ENCODE data around the gene IFFO2. TPM values are rescaled to one million over a fixed set of nuclear protein-coding genes. Genes with fewer than 3 reads are reported as not detected.

The IFFO2 gene
- total and polyA plus RNA-seq, 2 donors (not counting 3 experiments of a cell fraction or from before 2014, with no cell fraction given) = 31.1 to 31.3 TPM

GRCh38 chr1:18955441-18956192, 859 bp downstream of the IFFO2 start:
- Histone ChIP-seq H3K9me3 (replicated peaks; ENCODE audit: control insufficient read depth, insufficient read depth, low read length) (no peaks in the 10 kb centered on the region), H3K4me3 (replicated peaks in 1 of 3; ENCODE audit: insufficient read depth in 1 of 3, low read depth in 1 of 3, low read length in 3 of 3) (peak overlapping the region; percentile 84 to 89 (median 86)), H3K27me3 (ENCODE audit: control insufficient read depth in 2 of 2, insufficient read depth in 2 of 2, low read length in 2 of 2) (peaks cover 4 to 9% of the 10 kb centered on the region in 2 experiments), H3K9ac (replicated peaks; ENCODE audit: extremely low read depth, insufficient read depth, low read length) (peak overlapping the region; percentile 84), H3K27ac (ENCODE audit: insufficient read depth, low read depth, low read length) (peak overlapping the region; percentile 82), H3K4me1 (ENCODE audit: control insufficient read depth, extremely low read depth, insufficient read depth, low read length) (peaks cover 33% of the 10 kb centered on the region), H3K4me2 (ENCODE audit: insufficient read depth, low read length) (peak overlapping the region; percentile 94), H3K36me3 (ENCODE audit: control insufficient read depth in 2 of 2, extremely low read depth in 1 of 2, insufficient read depth in 2 of 2, low read length in 2 of 2) (no peaks in the 10 kb centered on the region), H3K79me2 (ENCODE audit: control insufficient read depth, insufficient read depth, low read length) (peaks cover 58% of the 10 kb centered on the region), H4K20me1 (replicated peaks; ENCODE audit: control insufficient read depth, extremely low read depth, insufficient read depth, low read length) (no peaks in the 10 kb centered on the region), H3K9me1 (replicated peaks; ENCODE audit: control insufficient read depth, extremely low read depth, insufficient read depth, low read length) (no peaks in the 10 kb centered on the region), H2AFZ (ENCODE audit: low read depth, low read length) (peak overlapping the region; percentile 13)
- intact Hi-C loops (cut with micrococcal nuclease) (loop anchor here (1.0 kb wide), 6 partner anchors 13 to 55 kb away; no protein-coding TSS in a partner anchor), dilution Hi-C loops (cut with MboI; ENCODE audit: extremely low pct_ligation_motif_present, low sequenced_read_pairs) (no loop called here)
- FAIRE-seq (no peak), DNase-seq (ENCODE audit: low read depth, low spot score) (peak; percentile 40)
- ChIA-PET CTCF (interaction anchor here (0.6 to 6.6 kb wide), 13 partner anchors 11 to 141 kb away, joined by 3 to 113 read pairs (median 11); no protein-coding TSS in a partner anchor), POLR2A (interaction anchor here (1.9 to 2.3 kb wide), 3 partner anchors 17 to 47 kb away, joined by 7 to 17 read pairs (median 8); no protein-coding TSS in a partner anchor)
- BruUV-seq (replicated peaks) = no TSS peak
- TF ChIP-seq CTCF (IDR thresholded peaks at IDR 0.05; ENCODE audit: extremely low read depth in 1 of 2, insufficient read depth in 1 of 2, low read depth in 1 of 2, low read length in 2 of 2) (peak in 1 of 2 donors; percentile 19), FOS (IDR thresholded peaks at IDR 0.05; ENCODE audit: borderline replicate concordance, insufficient read depth, low read length) (no peak)

GRCh38 chr1:18955131-18955440, 1.4 kb downstream of the IFFO2 start:
- Histone ChIP-seq H3K4me3 (replicated peaks in 1 of 3; ENCODE audit: insufficient read depth in 1 of 3, low read depth in 1 of 3, low read length in 3 of 3) (peak overlapping the region; percentile 84 to 89 (median 86)), H3K36me3 (ENCODE audit: control insufficient read depth in 2 of 2, extremely low read depth in 1 of 2, insufficient read depth in 2 of 2, low read length in 2 of 2) (no peaks in the 10 kb centered on the region), H3K9me3 (replicated peaks; ENCODE audit: control insufficient read depth, insufficient read depth, low read length) (no peaks in the 10 kb centered on the region), H3K27ac (ENCODE audit: insufficient read depth, low read depth, low read length) (peak overlapping the region; percentile 82), H3K9me1 (replicated peaks; ENCODE audit: control insufficient read depth, extremely low read depth, insufficient read depth, low read length) (no peaks in the 10 kb centered on the region), H4K20me1 (replicated peaks; ENCODE audit: control insufficient read depth, extremely low read depth, insufficient read depth, low read length) (no peaks in the 10 kb centered on the region), H3K79me2 (ENCODE audit: control insufficient read depth, insufficient read depth, low read length) (peaks cover 63% of the 10 kb centered on the region), H3K4me1 (ENCODE audit: control insufficient read depth, extremely low read depth, insufficient read depth, low read length) (peaks cover 39% of the 10 kb centered on the region), H3K4me2 (ENCODE audit: insufficient read depth, low read length) (peak overlapping the region; percentile 94), H3K9ac (replicated peaks; ENCODE audit: extremely low read depth, insufficient read depth, low read length) (peak overlapping the region; percentile 84), H2AFZ (ENCODE audit: low read depth, low read length) (no peak overlapping the region), H3K27me3 (ENCODE audit: control insufficient read depth in 2 of 2, insufficient read depth in 2 of 2, low read length in 2 of 2) (peaks cover under 1 to 4% of the 10 kb centered on the region in 2 experiments)
- FAIRE-seq (no peak), DNase-seq (ENCODE audit: low read depth, low spot score) (peak; percentile 33)
- dilution Hi-C loops (cut with MboI; ENCODE audit: extremely low pct_ligation_motif_present, low sequenced_read_pairs) (no loop called here), intact Hi-C loops (cut with micrococcal nuclease) (no loop called here)
- ChIA-PET POLR2A (interaction anchor here (1.0 to 1.5 kb wide), 2 partner anchors 29 to 47 kb away, joined by 4 to 7 read pairs; no protein-coding TSS in a partner anchor), CTCF (interaction anchor here (0.6 to 6.6 kb wide), 14 partner anchors 8 to 141 kb away, joined by 3 to 113 read pairs (median 10); no protein-coding TSS in a partner anchor)
- TF ChIP-seq EZH2 (IDR thresholded peaks at IDR 0.05; ENCODE audit: borderline replicate concordance, low read depth, low read length, severe bottlenecking) = no peak
- TF ChIP-seq GATA2 (IDR thresholded peaks at IDR 0.05; ENCODE audit: insufficient read depth, insufficient read length, low read depth, low read length) = no peak
- no peak for TF ChIP-seq FOS (IDR thresholded peaks at IDR 0.05; ENCODE audit: borderline replicate concordance, insufficient read depth, low read length)
- no peak for TF ChIP-seq POLR2AphosphoS5 (IDR thresholded peaks at IDR 0.05; ENCODE audit: insufficient read depth, low read depth, low read length)
- no peak for TF ChIP-seq CTCF (IDR thresholded peaks at IDR 0.05; ENCODE audit: extremely low read depth in 1 of 2, insufficient read depth in 1 of 2, low read depth in 1 of 2, low read length in 2 of 2)
- no peak for TF ChIP-seq MYC (IDR thresholded peaks at IDR 0.05; ENCODE audit: low read depth, low read length)
- TF ChIP-seq POLR2A (IDR thresholded peaks at IDR 0.05; ENCODE audit: low read depth, low read length) = no peak
- TF ChIP-seq MAX (IDR thresholded peaks at IDR 0.05; ENCODE audit: insufficient read depth, insufficient read length) = no peak
- TF ChIP-seq JUN (IDR thresholded peaks at IDR 0.05; ENCODE audit: borderline replicate concordance, insufficient read depth, insufficient read length, low read depth) = no peak
- BruUV-seq (replicated peaks) = TSS peak; percentile 25
